Right hindlimb (tissue), 1 donor: ENCODE data around the gene DGKI.

Source experiments
- DNase-seq: peaks from one replicate; pipeline ENCODE4 v3.0.0-alpha.2; 2018

DGKI gene

GRCh38 chr7:137393570-137393969 is 453.2 kb downstream of the DGKI start:
- DNase-seq = no peak

GRCh38 chr7:137390076-137390475 is 456.7 kb downstream of the DGKI start:
- DNase-seq = no peak

GRCh38 chr7:137388916-137389315 is 457.9 kb downstream of the DGKI start:
- peak; percentile 30 for DNase-seq

GRCh38 chr7:137386966-137387365 is 459.8 kb downstream of the DGKI start:
- no peak for DNase-seq

GRCh38 chr7:137381045-137381444 is 465.7 kb downstream of the DGKI start:
- no peak for DNase-seq

GRCh38 chr7:137373507-137373906 is 473.3 kb downstream of the DGKI start:
- no peak for DNase-seq

GRCh38 chr7:137371616-137372015 is 475.2 kb downstream of the DGKI start:
- peak; percentile 72 for DNase-seq

GRCh38 chr7:137366995-137367394 is 479.8 kb downstream of the DGKI start:
- DNase-seq = peak; percentile 63

GRCh38 chr7:137363683-137364082 is 483.1 kb downstream of the DGKI start:
- DNase-seq = no peak

- DNase-seq = no peak
Observed at GRCh38 chr7:137360087-137360679, 486.6 kb downstream of the DGKI start.

GRCh38 chr7:137354961-137355360 is 491.8 kb downstream of the DGKI start:
- no peak for DNase-seq

GRCh38 chr7:137354396-137354795 is 492.4 kb downstream of the DGKI start:
- DNase-seq = peak; percentile 81

- no peak for DNase-seq
Observed at GRCh38 chr7:137351941-137352340, 494.8 kb downstream of the DGKI start.

- no peak for DNase-seq
Observed at GRCh38 chr7:137345799-137346449, 500.9 kb downstream of the DGKI start.

- peak; percentile 91 for DNase-seq
Observed at GRCh38 chr7:137343281-137343841, 503.4 kb downstream of the DGKI start, which contains the start of gene PTN. Gene PTN (minus strand): TSS chr7:137343733. CDS start chr7:137254973, 88,760 bp downstream.

GRCh38 chr7:137342828-137343261 is 503.9 kb downstream of the DGKI start:
- peak; percentile 40 for DNase-seq

GRCh38 chr7:137342265-137342664 is 504.5 kb downstream of the DGKI start:
- peak; percentile 36 for DNase-seq

GRCh38 chr7:137337902-137338301 is 508.9 kb downstream of the DGKI start:
- no peak for DNase-seq

GRCh38 chr7:137335814-137336213 is 511.0 kb downstream of the DGKI start:
- no peak for DNase-seq

GRCh38 chr7:137331378-137331777 is 515.4 kb downstream of the DGKI start:
- DNase-seq = no peak
